ENCODE measurements around the gene SIX4.

DNA sequence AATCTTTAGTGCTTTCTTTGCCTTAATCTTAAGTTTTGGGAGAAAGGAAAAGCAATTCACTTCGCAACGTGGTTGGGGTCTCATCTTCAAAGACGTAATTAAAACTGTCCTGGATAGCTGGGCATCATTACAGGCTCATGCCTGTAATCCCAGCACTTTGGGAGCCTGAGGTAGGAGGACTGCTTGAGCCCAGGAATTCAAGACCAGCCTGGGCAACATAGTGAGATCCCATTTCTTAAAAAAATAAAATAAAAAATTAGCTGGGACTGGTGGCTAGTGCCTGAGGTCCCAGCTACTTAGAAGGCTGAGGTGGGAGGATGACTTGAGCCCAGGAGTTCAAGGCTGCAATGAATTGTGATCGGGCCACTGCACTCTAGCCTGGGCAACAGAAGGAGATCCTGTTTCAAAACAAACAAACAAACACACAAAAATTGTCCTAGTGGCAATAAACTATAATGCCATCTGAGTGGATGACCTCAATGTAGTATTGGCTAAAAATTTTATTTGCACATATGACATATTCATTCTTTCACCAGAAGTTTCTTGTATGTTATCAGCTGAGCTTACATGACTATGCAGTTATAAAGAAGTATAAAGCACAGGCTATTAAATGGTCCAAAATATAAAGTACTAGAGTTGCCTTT lies 8.8 kb upstream of the SIX4 start:
- TF ChIP-seq POLR2A (IDR thresholded peaks at IDR 0.05; ENCODE audit: low read depth, low read length) = no peak
- no peak for TF ChIP-seq POLR2AphosphoS5 (IDR thresholded peaks at IDR 0.05; ENCODE audit: low read depth, low read length)
- no peak for TF ChIP-seq TAF1 (IDR thresholded peaks at IDR 0.05; ENCODE audit: borderline replicate concordance, low read depth, low read length)
